ENCODE results near the gene DBNDD1.
"Not testable (repeated sequence)": the region's sequence is repeated elsewhere in the genome, so short reads cannot be mapped to it uniquely, and the experiment has no call there.

DBNDD1 gene

GRCh38 chr16:90010676-90011507 lies 8.4 kb downstream of the DBNDD1 start:
- no peak for DNase-seq

GRCh38 chr16:90009172-90009899 lies 9.9 kb downstream of the DBNDD1 start:
- DNase-seq = no peak

- DNase-seq = peak; percentile 54
Observed at GRCh38 chr16:90008708-90009145, 10.5 kb downstream of the DBNDD1 start.

- DNase-seq = not testable (repeated sequence)
Observed at GRCh38 chr16:90007635-90008234, 11.5 kb downstream of the DBNDD1 start.

GRCh38 chr16:90007015-90007414 lies 12.2 kb downstream of the DBNDD1 start:
- no peak for DNase-seq

GRCh38 chr16:90005956-90006663 lies 13.1 kb downstream of the DBNDD1 start:
- DNase-seq = no peak

- no peak for DNase-seq
Observed at GRCh38 chr16:90004577-90004976, 14.7 kb downstream of the DBNDD1 start.

GRCh38 chr16:90002759-90003158 lies 16.5 kb downstream of the DBNDD1 start:
- no peak for DNase-seq

- DNase-seq = no peak
Observed at GRCh38 chr16:90001761-90002503, 17.3 kb downstream of the DBNDD1 start.

- DNase-seq = no peak
Observed at GRCh38 chr16:90000733-90001427, 18.4 kb downstream of the DBNDD1 start.

GRCh38 chr16:89999831-90000574 lies 19.3 kb downstream of the DBNDD1 start:
- no peak for DNase-seq

- DNase-seq = no peak
Observed at GRCh38 chr16:89996178-89996489, 23.1 kb downstream of the DBNDD1 start.

GRCh38 chr16:89995475-89996177 lies 23.6 kb downstream of the DBNDD1 start:
- peak; percentile 42 for DNase-seq

GRCh38 chr16:89994721-89995474 lies 24.4 kb downstream of the DBNDD1 start:
- peak; percentile 35 for DNase-seq

- DNase-seq = no peak
Observed at GRCh38 chr16:89994389-89994720, 24.9 kb downstream of the DBNDD1 start.

- DNase-seq = no peak
Observed at GRCh38 chr16:89993971-89994370, 25.3 kb downstream of the DBNDD1 start.

- DNase-seq = no peak
Observed at GRCh38 chr16:89993377-89993776, 25.9 kb downstream of the DBNDD1 start.

- DNase-seq = no peak
Observed at GRCh38 chr16:89990799-89991198, 28.5 kb downstream of the DBNDD1 start.

- DNase-seq = no peak
Observed at GRCh38 chr16:89988951-89989350, 30.3 kb downstream of the DBNDD1 start.

GRCh38 chr16:89987169-89987568 lies 32.1 kb downstream of the DBNDD1 start:
- DNase-seq = no peak
